Spleen (tissue), 11 donors: ENCODE data around the gene TUBD1. TPM values are rescaled to one million over a fixed set of nuclear protein-coding genes. Genes with fewer than 3 reads are reported as not detected.

ENCODE experiments used
- DNase-seq: peaks from one replicate; pipeline ENCODE4 v3.0.0-alpha.2; 2020
- H3K27ac ChIP-seq, 8 donors: fragments of 200-600 bp; sonication (generic) in 7 of 8; 1 replicate in 4 of 8; 2 replicates in 4 of 8; pipeline versions ENCODE4 v1.5.0 to v1.8.0; 2016 to 2021; ENCODE audit warnings: inconsistent platforms in 4 of 8, mild to moderate bottlenecking in 4 of 8, moderate library complexity in 1 of 8
- H3K27me3 ChIP-seq, 7 donors: fragments of 200-600 bp; sonication (generic) in 6 of 7; replicated peaks in 1 of 7; 1 replicate in 4 of 7; 2 replicates in 3 of 7; pipeline versions ENCODE4 v1.5.0 to v1.8.0; 2016 to 2021; ENCODE audit warnings: inconsistent platforms in 3 of 7, mild to moderate bottlenecking in 1 of 7
- H3K36me3 ChIP-seq, 6 donors: fragments of 200-600 bp; sonication (generic) in 5 of 6; 1 replicate in 4 of 6; 2 replicates in 2 of 6; pipeline versions ENCODE4 v1.5.0 to v1.8.0; 2016 to 2021; ENCODE audit warnings: inconsistent platforms in 2 of 6
- H3K4me1 ChIP-seq, 6 donors: fragments of 200-600 bp; sonication (generic) in 5 of 6; 1 replicate in 3 of 6; 2 replicates in 3 of 6; pipeline versions ENCODE4 v1.5.0 to v1.8.0; 2016 to 2021; ENCODE audit warnings: inconsistent platforms in 3 of 6
- H3K4me3 ChIP-seq, 8 donors: fragments of 200-600 bp; sonication (generic) in 7 of 8; 1 replicate in 4 of 8; 2 replicates in 4 of 8; pipeline versions ENCODE4 v1.5.0 to v1.8.0; 2016 to 2021; ENCODE audit warnings: inconsistent platforms in 4 of 8, mild to moderate bottlenecking in 4 of 8, moderate library complexity in 2 of 8
- H3K9me3 ChIP-seq, 8 donors: fragments of 200-600 bp; sonication (generic) in 7 of 8; 1 replicate in 4 of 8; 2 replicates in 4 of 8; pipeline versions ENCODE4 v1.5.0 to v1.8.0; 2016 to 2021; ENCODE audit warnings: inconsistent platforms in 4 of 8
- CTCF ChIP-seq, 11 experiments: fragments of 200-600 bp in 7 of 11; fragments of 450-650 bp in 4 of 11; sonication (generic) in 4 of 11; IDR thresholded peaks in 8 of 11; conservative IDR thresholded peaks in 3 of 11; 1 replicate in 7 of 11; 2 replicates in 4 of 11; pipeline versions ENCODE4 v1.4.0 to v1.8.0; 2016 to 2021; ENCODE audit warnings: antibody characterized with exemption in 11 of 11, inconsistent platforms in 4 of 11, mild to moderate bottlenecking in 1 of 11
- POLR2A ChIP-seq, 3 donors: fragments of 450-650 bp; IDR thresholded peaks; one replicate each; pipeline ENCODE4 v1.5.1; 2017; ENCODE audit warnings: antibody characterized with exemption in 3 of 3, mild to moderate bottlenecking in 1 of 3
- POLR2AphosphoS5 ChIP-seq, 3 donors: sonication (generic); formaldehyde crosslinking; IDR thresholded peaks; one replicate each; pipeline ENCODE4 v1.5.1; 2017; ENCODE audit warnings: antibody characterized with exemption in 3 of 3
- WGBS, 5 donors: extraction: QIAGEN DNeasy Blood & Tissue Kit in 3 of 5; methylation state at CpG; one replicate each; pipeline versions ENCODE4 v1.1.5 to v1.1.7; 2013 to 2018; 5-methylcytosine and 5-hydroxymethylcytosine counted together
- intact Hi-C: fragments of 100-400 bp; cut with DNase I; formaldehyde crosslinking; loops from one replicate; pipeline ENCODE4 v1.15.0; 2023; ENCODE audit warnings: low total_unique reads
- polyA plus RNA-seq, 3 donors: library from polyadenylated mRNA; stranded (reverse); fragments of 200-250 nt; gene quantifications; one replicate each; pipeline ENCODE4 v1.2.1, GENCODE V29; 2013
- total RNA-seq, 7 donors: library from RNA; depleted of rRNA in 3 of 7; stranded (reverse); fragments of >200 nt in 3 of 7; fragmentation: NEBNext Ultra II Directional in 4 of 7; extraction: Animal tissue kit (Norgen Biotek cat#: 25700) in 4 of 7; gene quantifications; one replicate each; pipeline versions ENCODE4 v1.1.0 to v1.2.1, GENCODE V29; 2016 to 2021
- donor health status: healthy with polysubstance abuse.
- donor health status: DM: no; HTN: no; CAD: no; lungs with moderate emphysema.
- donor health status: DM: no; HTN: no; CAD: no.
- donor health status: Bipolar disorder and iron deficiency.
- donor health status: healthy.
- donor health status: DM: no; HTN: no; CAD: no.
- donor health status: DM: yes; HTN: yes; CAD: no.

Gene TUBD1
- total and polyA plus RNA-seq, 10 donors: 6.0 to 25.4 (median 10.4) TPM

GRCh38 chr17:59839651-59840328 is 53.0 kb downstream of the TUBD1 start:
- Histone ChIP-seq H3K36me3 (peaks cover 0 to 52% (median 8%) of the 10 kb centered on the region in 6 donors), H3K9me3 (no peaks in the 10 kb centered on the region), H3K27ac (peak overlapping the region; percentile 83 to 95 (median 92)), H3K27me3 (no peaks in the 10 kb centered on the region), H3K4me1 (peaks cover 8 to 94% (median 49%) of the 10 kb centered on the region in 6 donors), H3K4me3 (peak overlapping the region; percentile 39 to 69 (median 52))
- peak in 1 of 3 donors; percentile 4 for TF ChIP-seq POLR2A (IDR thresholded peaks at IDR 0.05)
- TF ChIP-seq POLR2AphosphoS5 (IDR thresholded peaks at IDR 0.05): peak in 1 of 3 donors; percentile 77
- no peak for TF ChIP-seq CTCF (IDR thresholded peaks at IDR 0.05 in 8 of 11, conservative IDR thresholded peaks at IDR 0.05 in 3 of 11)
- intact Hi-C loops: no loop called here
- WGBS, 5 donors: 41 to 61% (median 49%) methylated on average over 6 of the region's 6 CpGs
- DNase-seq: no peak

- Histone ChIP-seq H3K36me3 (peaks cover 0 to 63% (median 8%) of the 10 kb centered on the region in 6 donors), H3K27me3 (no peaks in the 10 kb centered on the region), H3K27ac (peak overlapping the region; percentile 83 to 95 (median 92)), H3K4me3 (peak overlapping the region; percentile 39 to 69 (median 52)), H3K4me1 (peaks cover 7 to 81% (median 44%) of the 10 kb centered on the region in 6 donors), H3K9me3 (no peaks in the 10 kb centered on the region)
- DNase-seq: no peak
- WGBS, 5 donors: 16 to 28% (median 23%) methylated on average over 8 of the region's 8 CpGs
- intact Hi-C loops: no loop called here
- TF ChIP-seq POLR2A (IDR thresholded peaks at IDR 0.05): peak in 1 of 3 donors; percentile 15
- TF ChIP-seq CTCF (IDR thresholded peaks at IDR 0.05 in 8 of 11, conservative IDR thresholded peaks at IDR 0.05 in 3 of 11): no peak
Observed at GRCh38 chr17:59838052-59838916, 54.5 kb downstream of the TUBD1 start.

- intact Hi-C loops: no loop called here
- no peak for DNase-seq
Observed at GRCh38 chr17:59837308-59838051, 55.3 kb downstream of the TUBD1 start.

More at GRCh38 chr17:59837308-59838051, 55.3 kb downstream of the TUBD1 start:
- H3K4me1 ChIP-seq: peaks cover 10 to 82% (median 47%) of the 10 kb centered on the region in 6 donors
- peak overlapping the region; percentile 83 to 95 (median 92) for H3K27ac ChIP-seq
- peak; percentile 48 to 86 (median 75) for TF ChIP-seq POLR2A (IDR thresholded peaks at IDR 0.05)
- peak in 3 of 11 experiments; percentile 33 to 40 (median 39) for TF ChIP-seq CTCF (IDR thresholded peaks at IDR 0.05 in 8 of 11, conservative IDR thresholded peaks at IDR 0.05 in 3 of 11)
- TF ChIP-seq POLR2AphosphoS5 (IDR thresholded peaks at IDR 0.05): peak in 2 of 3 donors; percentile 41 to 93
- H3K9me3 ChIP-seq: no peaks in the 10 kb centered on the region
- H3K4me3 ChIP-seq: peak overlapping the region; percentile 39 to 69 (median 52)
- 2 to 12% (median 6%) methylated on average over 8 of the region's 8 CpGs for WGBS, 5 donors
- peaks cover 0 to 56% (median 8%) of the 10 kb centered on the region in 6 donors for H3K36me3 ChIP-seq
- H3K27me3 ChIP-seq: no peaks in the 10 kb centered on the region
